ENCODE data around the gene TMEM208.

- TF ChIP-seq CTCF (IDR thresholded peaks at IDR 0.05) (no peak), POLR2A (IDR thresholded peaks at IDR 0.05) (no peak)
Measured at GRCh38 chr16:67216612-67217490, 10.1 kb upstream of the TMEM208 start.

Data from right lobe of liver (tissue), 4 donors.